Fibroblast of lung (primary cell): Measurements from ENCODE around the gene NHSL1.

Experiments
- CTCF ChIP-seq, 2 donors: IDR thresholded peaks in 1 of 2; conservative IDR thresholded peaks in 1 of 2; 1 replicate in 1 of 2; 2 replicates in 1 of 2; pipeline ENCODE4 v1.5.1; 2011 to 2012; ENCODE audit warnings: low read length in 2 of 2, control low read depth in 1 of 2, inconsistent platforms in 1 of 2, low read depth in 1 of 2, mild to moderate bottlenecking in 1 of 2
- EZH2 ChIP-seq: IDR thresholded peaks from 2 replicates; pipeline ENCODE4 v1.5.1; 2012; ENCODE audit warnings: low read length, control low read depth, mild to moderate bottlenecking; ENCODE audit errors: missing control alignments

GRCh38 chr6:138517635-138518034, 18.3 kb upstream of the NHSL1 start:
- TF ChIP-seq EZH2 (no peak), CTCF (conservative IDR thresholded peaks at IDR 0.05 in 1 of 2, IDR thresholded peaks at IDR 0.05 in 1 of 2; ENCODE audit: low read depth in 1 of 2, low read length in 2 of 2) (peak; percentile 51 to 83)
